Skeletal muscle satellite cell (primary cell): Measurements from ENCODE around the gene ZBTB44. TPM values are rescaled to one million over a fixed set of nuclear protein-coding genes. Genes with fewer than 3 reads are reported as not detected.
A peak's percentile ranks its signal among the peaks of the same experiment; 100 is the strongest.
"Not testable (repeated sequence)": the region's sequence is repeated elsewhere in the genome, so short reads cannot be mapped to it uniquely, and the experiment has no call there.

Experiments used
- H3K27me3 ChIP-seq: 2 replicates; pipeline ENCODE4 v1.7.0; 2013; ENCODE audit warnings: low read length; ENCODE audit not compliant: control insufficient read depth, insufficient read depth
- H3K36me3 ChIP-seq: 2 replicates; pipeline ENCODE4 v1.7.0; 2013; ENCODE audit warnings: mild to moderate bottlenecking, control low read depth, low read length; ENCODE audit not compliant: insufficient read depth
- H3K4me1 ChIP-seq: 2 replicates; pipeline ENCODE4 v1.7.0; 2013; ENCODE audit warnings: low read length; ENCODE audit not compliant: control insufficient read depth, insufficient read depth
- H3K4me2 ChIP-seq: 2 replicates; pipeline ENCODE4 v1.7.0; 2013; ENCODE audit warnings: mild to moderate bottlenecking, low read length
- H3K4me3 ChIP-seq: 2 replicates; pipeline ENCODE4 v1.7.0; 2013; ENCODE audit warnings: low read length
- H3K9ac ChIP-seq: 2 replicates; pipeline ENCODE4 v1.7.0; 2013; ENCODE audit warnings: mild to moderate bottlenecking, low read depth, low read length, moderate library complexity
- H3K9me3 ChIP-seq: replicated peaks from 2 replicates; pipeline ENCODE4 v1.7.0; 2013; ENCODE audit warnings: mild to moderate bottlenecking, control low read depth, low read length
- total RNA-seq: library from RNA; depleted of rRNA; stranded (reverse); fragments of >200 nt; gene quantifications from 2 replicates; pipeline ENCODE4 v1.2.3, GENCODE V29; 2012; rRNA removed

Gene ZBTB44, protein sequence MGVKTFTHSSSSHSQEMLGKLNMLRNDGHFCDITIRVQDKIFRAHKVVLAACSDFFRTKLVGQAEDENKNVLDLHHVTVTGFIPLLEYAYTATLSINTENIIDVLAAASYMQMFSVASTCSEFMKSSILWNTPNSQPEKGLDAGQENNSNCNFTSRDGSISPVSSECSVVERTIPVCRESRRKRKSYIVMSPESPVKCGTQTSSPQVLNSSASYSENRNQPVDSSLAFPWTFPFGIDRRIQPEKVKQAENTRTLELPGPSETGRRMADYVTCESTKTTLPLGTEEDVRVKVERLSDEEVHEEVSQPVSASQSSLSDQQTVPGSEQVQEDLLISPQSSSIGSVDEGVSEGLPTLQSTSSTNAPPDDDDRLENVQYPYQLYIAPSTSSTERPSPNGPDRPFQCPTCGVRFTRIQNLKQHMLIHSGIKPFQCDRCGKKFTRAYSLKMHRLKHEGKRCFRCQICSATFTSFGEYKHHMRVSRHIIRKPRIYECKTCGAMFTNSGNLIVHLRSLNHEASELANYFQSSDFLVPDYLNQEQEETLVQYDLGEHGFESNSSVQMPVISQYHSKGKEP
- 16.5 and 20.3 TPM in 2 replicates for total RNA-seq

DNA sequence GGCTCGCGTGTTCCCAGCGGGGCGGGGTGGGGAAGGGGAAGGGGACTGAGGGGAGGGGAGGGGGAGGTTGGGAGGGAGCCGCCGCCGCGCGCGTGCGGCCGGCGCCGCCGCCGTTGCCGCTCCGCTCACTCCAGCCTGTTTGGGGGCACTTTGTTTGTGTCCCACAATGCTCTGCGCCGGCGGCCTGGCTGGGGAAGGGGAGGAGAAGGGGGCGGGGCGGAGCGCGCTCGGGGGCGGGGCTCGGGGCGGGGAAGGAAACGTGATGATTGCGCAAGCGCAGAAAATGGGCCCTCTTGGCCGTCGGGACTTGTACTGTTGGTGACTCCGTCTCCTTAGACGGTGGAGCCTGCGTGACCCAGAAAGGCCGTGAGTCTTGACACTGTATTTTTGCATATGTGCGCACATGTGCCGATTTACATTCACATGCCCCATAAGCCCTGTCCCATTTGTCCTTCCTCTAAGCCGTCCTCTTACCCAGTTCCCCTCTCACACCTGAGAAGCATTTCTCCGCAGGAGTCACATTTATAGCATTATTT, at the start of gene ZBTB44:
Gene ZBTB44 (minus strand): TSS at position 168 of the 536 bp plus-strand sequence. CDS start 53,044 bp downstream, outside the sequence.
- no peaks in the 10 kb centered on the region for H3K9me3 ChIP-seq
- H3K9ac ChIP-seq, result peak within 1 kb of the TSS; percentile 85
- H3K27me3 ChIP-seq, result no peaks in the 10 kb centered on the region
- no peaks in the 10 kb centered on the region for H3K36me3 ChIP-seq
- peak within 1 kb of the TSS; percentile 94 for H3K4me2 ChIP-seq
- H3K4me3 ChIP-seq, result peak within 1 kb of the TSS; percentile 92
- peaks cover 12% of the 10 kb centered on the region for H3K4me1 ChIP-seq

DNA sequence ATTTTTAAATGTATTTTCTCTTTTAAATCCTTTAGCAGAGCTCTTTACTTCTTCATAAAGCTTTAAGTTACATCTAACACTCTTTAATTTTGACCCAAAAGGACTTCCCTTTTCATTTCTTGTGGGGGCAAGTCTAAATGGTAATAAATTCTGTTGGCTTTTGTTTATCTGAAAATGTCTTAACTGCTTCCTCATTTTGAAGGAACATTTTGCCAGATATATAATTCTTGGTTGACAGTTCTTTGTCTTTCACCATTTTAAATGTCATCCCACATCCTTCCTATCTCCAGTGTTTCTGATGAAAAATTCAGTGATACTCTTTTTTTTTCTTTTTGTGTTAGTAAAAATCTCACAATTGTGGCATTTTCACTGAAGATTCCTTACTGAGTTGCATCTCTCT, 44.7 kb upstream of the ZBTB44 start:
- no peak overlapping the region for H3K4me3 ChIP-seq
- H3K4me1 ChIP-seq, result no peaks in the 10 kb centered on the region
- no peaks in the 10 kb centered on the region for H3K36me3 ChIP-seq
- H3K9me3 ChIP-seq, result peaks cover 8% of the 10 kb centered on the region
- H3K27me3 ChIP-seq, result peaks cover 33% of the 10 kb centered on the region
- no peak overlapping the region for H3K4me2 ChIP-seq
- H3K9ac ChIP-seq, result no peak overlapping the region

DNA sequence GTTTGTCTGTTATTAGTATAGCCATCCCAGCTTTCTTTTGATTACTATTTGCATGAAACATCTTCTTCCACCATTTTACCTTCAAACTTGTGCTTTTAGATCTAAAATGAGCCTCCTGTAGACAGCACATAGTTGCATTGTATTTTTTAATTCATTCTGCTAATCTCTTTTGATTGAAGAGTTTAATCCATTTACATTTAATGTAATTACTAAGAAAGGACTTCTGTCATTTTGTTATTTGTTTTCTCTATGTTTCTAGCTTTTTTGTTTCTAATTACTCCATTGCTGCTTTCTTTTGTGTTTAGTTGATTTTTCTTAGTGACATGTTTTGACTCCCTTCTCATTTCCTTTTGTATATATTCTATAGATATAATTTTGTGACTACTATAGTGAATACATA, 43.7 kb upstream of the ZBTB44 start:
- H3K27me3 ChIP-seq, result peaks cover 29% of the 10 kb centered on the region
- H3K4me3 ChIP-seq, result no peak overlapping the region
- H3K36me3 ChIP-seq, result no peaks in the 10 kb centered on the region
- no peaks in the 10 kb centered on the region for H3K4me1 ChIP-seq
- H3K9ac ChIP-seq, result no peak overlapping the region
- H3K9me3 ChIP-seq, result peaks cover 9% of the 10 kb centered on the region
- H3K4me2 ChIP-seq, result no peak overlapping the region

DNA sequence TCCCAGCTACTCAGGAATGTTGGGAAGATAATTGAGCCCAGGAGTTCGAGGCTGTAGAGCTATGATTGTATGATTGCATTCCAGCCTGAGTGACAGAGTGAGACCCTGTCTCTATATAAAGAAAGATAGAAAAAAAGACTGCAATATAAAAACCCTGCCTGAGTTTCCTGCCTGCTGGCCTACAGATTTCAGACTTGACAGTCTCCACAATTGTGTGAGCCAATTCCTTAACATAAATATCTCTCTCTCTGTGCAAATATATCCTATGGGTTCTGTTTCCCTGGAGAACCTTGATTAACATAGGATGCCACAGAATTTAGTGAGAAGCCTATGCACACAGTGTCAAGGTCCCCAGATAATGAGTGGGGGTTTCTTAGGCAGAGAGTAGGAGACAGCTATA, 32.5 kb upstream of the ZBTB44 start:
- H3K4me1 ChIP-seq, result no peaks in the 10 kb centered on the region
- H3K4me2 ChIP-seq, result no peak overlapping the region
- H3K9me3 ChIP-seq, result no peaks in the 10 kb centered on the region
- H3K9ac ChIP-seq, result no peak overlapping the region
- no peaks in the 10 kb centered on the region for H3K36me3 ChIP-seq
- H3K4me3 ChIP-seq, result no peak overlapping the region
- peaks cover 12% of the 10 kb centered on the region for H3K27me3 ChIP-seq

DNA sequence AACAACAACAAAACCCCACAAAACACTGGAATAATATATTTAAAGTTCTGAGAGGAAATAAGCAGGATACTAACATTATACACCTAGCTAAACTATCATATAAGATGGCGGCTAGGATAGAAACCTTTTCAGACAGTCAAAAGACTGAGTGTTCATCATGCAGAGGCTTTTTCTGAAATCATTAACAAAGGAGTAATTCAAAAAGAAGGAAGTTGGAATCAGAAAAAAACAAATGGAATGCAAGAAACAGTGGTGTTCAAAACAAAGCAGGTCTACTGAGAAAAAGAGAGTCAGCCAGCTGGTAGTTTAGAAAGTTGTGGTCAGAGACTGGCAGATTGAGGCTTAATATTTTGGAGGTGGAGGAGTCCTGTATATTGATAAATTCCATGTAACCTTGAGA, 30.1 kb upstream of the ZBTB44 start:
- no peaks in the 10 kb centered on the region for H3K4me1 ChIP-seq
- no peak overlapping the region for H3K9ac ChIP-seq
- no peak overlapping the region for H3K4me3 ChIP-seq
- H3K36me3 ChIP-seq, result no peaks in the 10 kb centered on the region
- H3K4me2 ChIP-seq, result no peak overlapping the region
- H3K9me3 ChIP-seq, result peaks cover 4% of the 10 kb centered on the region
- H3K27me3 ChIP-seq, result peaks cover 15% of the 10 kb centered on the region

DNA sequence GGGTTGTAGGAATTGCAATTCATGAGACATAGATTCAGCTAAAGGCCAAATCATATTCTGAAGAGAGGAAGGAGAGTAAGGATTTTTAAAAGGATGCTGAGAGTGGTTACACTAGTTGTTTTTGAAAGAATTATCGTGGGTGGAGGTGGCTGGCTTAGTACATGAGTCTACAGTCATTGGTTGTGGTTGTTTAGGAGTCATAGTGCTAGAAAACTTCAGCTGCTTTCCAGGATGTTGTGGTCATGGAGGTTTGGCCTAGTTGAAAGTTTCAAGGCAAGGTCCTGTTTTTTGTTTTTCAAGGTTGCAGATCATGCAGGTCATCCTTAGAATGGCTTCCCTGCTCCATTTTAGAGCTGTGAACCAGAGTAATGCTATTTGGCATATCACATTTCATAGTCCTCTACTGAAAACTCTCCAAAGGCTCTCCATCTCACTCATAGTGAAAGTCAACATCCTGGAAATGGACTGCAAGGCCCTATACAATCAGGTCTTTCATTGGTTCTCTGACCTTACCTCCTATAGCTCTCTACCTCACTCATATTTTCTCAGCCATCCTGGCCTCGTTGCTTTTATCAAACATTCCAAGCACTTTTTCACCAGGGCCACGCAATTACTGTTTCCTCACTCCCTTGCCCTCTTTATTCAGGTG, 26.1 kb upstream of the ZBTB44 start:
- H3K4me2 ChIP-seq, result no peak overlapping the region
- H3K36me3 ChIP-seq, result no peaks in the 10 kb centered on the region
- H3K9me3 ChIP-seq, result peaks cover 4% of the 10 kb centered on the region
- H3K4me1 ChIP-seq, result no peaks in the 10 kb centered on the region
- no peak overlapping the region for H3K9ac ChIP-seq
- no peak overlapping the region for H3K4me3 ChIP-seq
- peaks cover 10% of the 10 kb centered on the region for H3K27me3 ChIP-seq

DNA sequence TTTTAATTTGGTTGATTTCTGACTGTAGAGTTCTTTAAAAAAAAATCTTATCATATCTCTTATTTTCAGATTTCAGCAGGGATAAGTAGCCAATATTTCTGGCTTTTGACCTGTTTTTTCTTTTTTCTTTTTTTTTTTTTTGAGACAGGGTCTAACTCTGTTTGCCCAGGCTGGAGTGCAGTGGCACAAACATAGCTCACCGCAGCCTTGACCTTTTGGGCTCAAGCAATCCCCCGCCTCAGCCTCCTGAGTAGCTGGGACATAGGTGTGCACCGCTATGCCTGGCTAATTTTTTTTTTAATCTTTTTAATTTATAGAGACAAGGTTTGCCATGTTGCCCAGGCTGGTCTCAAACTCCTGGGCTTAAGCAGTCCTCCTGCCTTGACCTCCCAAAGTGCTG, 23.9 kb upstream of the ZBTB44 start:
- H3K36me3 ChIP-seq, result no peaks in the 10 kb centered on the region
- H3K4me2 ChIP-seq, result no peak overlapping the region
- H3K9me3 ChIP-seq, result peaks cover 4% of the 10 kb centered on the region
- peaks cover 13% of the 10 kb centered on the region for H3K27me3 ChIP-seq
- no peak overlapping the region for H3K9ac ChIP-seq
- H3K4me1 ChIP-seq, result no peaks in the 10 kb centered on the region
- H3K4me3 ChIP-seq, result no peak overlapping the region

DNA sequence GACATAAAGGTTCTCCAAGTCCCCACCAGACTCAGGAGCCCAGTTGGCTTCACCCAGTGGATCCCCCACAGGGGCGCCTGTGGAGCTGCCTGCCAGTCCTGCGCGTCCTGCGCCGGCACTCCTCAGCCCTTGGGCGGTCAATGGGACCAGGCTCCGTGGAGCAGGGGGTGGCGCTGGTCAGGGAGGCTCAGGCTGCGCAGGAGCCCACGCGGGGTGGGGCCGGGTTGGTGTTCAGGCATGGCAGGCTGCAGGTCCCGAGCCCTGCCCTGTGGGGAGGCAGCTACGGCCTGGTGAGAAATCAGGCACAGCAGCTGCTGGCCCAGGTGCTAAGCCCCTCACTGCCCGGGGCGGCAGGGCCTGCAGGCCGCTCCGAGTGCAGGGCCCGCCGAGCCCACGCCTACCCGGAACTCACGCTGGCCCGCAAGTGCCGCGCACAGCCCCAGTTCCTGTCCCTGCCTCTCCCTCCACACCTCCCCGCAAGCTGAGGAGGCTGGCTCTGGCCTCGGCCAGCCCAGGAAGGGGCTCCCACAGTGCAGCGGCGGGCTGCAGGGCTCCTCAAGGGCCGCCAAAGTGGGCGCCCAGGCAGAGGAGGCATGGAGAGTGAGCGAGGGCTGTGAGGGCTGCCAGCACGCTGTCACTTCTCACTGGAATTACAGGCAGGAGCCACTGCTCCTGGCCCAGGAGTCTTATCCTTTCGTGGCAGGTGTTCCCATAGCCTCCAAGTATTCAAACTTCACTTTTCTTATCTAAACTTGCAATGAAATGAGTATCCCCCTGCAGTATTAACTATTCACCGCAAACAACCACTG, 22.8 kb upstream of the ZBTB44 start:
- Histone ChIP-seq H3K9ac (no peak overlapping the region), H3K4me2 (no peak overlapping the region), H3K36me3 (no peaks in the 10 kb centered on the region), H3K9me3 (peaks cover 4% of the 10 kb centered on the region), H3K4me3 (no peak overlapping the region), H3K27me3 (peaks cover 13% of the 10 kb centered on the region), H3K4me1 (no peaks in the 10 kb centered on the region)

DNA sequence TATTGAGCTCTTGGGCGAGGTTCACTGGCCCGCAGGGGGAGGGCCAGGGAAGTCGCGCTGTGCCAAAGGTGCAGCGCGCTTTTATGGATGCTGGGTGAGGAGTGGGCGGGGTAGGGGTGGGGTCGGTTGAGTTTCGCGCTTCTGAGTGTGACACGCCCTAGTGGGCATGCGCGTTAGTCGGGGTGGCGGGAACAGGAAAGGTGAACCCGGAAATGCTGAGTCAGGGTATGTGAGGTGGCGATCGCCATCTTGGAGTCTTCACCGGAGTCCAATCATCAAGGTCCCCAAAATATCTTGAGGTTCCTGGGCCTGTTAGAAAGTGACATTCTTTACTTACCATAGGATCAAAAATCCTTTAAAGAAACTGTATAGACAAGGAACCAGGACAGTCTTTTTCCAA, 16.7 kb upstream of the ZBTB44 start:
- H3K9me3 ChIP-seq, H3K4me1 ChIP-seq, H3K36me3 ChIP-seq, H3K4me3 ChIP-seq, H3K9ac ChIP-seq, H3K4me2 ChIP-seq: not testable (repeated sequence)
- peaks cover 12% of the 10 kb centered on the region for H3K27me3 ChIP-seq

DNA sequence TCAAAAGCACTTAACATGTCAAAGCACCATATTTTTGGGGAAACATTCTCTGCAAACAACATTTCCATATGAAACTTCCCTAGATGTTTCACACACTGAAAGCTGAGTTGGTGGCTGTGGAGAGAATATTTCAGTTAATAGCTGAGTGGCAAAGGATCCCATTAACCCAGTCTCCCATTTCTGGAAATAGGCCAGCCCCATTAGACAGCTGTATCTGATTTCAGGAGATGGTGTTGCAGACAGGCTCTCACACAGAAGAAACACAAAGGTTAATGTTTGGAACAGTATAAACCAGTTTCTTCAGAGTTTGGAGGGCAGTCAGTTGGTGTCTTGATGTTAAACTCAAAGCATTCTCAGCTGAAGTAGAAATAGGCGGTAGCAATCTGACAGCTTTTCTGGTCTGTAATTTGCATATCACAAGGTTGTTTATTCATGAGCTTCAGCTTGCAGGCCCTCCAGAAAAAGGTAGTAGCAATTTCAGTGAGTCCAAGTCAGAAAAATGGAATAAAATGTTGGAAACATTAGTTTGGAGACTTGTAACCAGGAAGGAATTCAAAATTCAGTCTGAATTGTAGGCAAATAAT, 15.5 kb upstream of the ZBTB44 start:
- Histone ChIP-seq H3K4me2 (no peak overlapping the region), H3K4me3 (no peak overlapping the region), H3K9ac (no peak overlapping the region)

DNA sequence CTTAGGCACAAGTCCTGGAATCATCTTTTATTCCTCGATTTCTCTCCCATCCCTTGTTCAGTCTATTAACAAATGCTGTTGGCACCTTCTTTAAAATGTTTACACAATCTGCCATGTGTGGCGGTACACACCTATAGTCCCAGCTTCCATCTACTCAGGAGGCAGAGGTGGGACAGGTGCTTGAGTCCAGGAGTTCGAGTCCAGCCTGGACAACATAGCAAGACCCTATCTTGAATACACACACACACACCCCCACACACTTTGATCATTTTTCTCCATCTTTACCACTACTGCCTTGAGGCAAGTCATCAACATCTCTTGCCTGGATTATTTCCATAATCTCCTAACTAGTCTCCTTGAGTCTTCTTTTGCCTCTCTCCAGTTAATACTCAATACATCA, 13.7 kb upstream of the ZBTB44 start:
- H3K9me3 ChIP-seq, result no peaks in the 10 kb centered on the region
- no peak overlapping the region for H3K4me2 ChIP-seq
- H3K27me3 ChIP-seq, result peaks cover 4% of the 10 kb centered on the region
- H3K9ac ChIP-seq, result no peak overlapping the region
- no peak overlapping the region for H3K4me3 ChIP-seq
- no peaks in the 10 kb centered on the region for H3K36me3 ChIP-seq
- no peaks in the 10 kb centered on the region for H3K4me1 ChIP-seq

More for the DNA sequence above, 15.5 kb upstream of the ZBTB44 start:
- H3K4me1 ChIP-seq, result no peaks in the 10 kb centered on the region
- no peaks in the 10 kb centered on the region for H3K36me3 ChIP-seq
- H3K27me3 ChIP-seq, result peaks cover 4% of the 10 kb centered on the region
- no peaks in the 10 kb centered on the region for H3K9me3 ChIP-seq
